22Rv1 (cell line): ENCODE data around the gene ABCA13.

Experiments used
- CTCF ChIP-seq: fragments of 450-650 bp; IDR thresholded peaks from 2 replicates; pipeline ENCODE4 v1.5.1; 2017; ENCODE audit warnings: mild to moderate bottlenecking
- ZFX ChIP-seq: fragments of 450-650 bp; IDR thresholded peaks from 2 replicates; pipeline ENCODE4 v1.6.1; 2017; ENCODE audit warnings: antibody characterized with exemption, borderline replicate concordance

- TF ChIP-seq CTCF (no peak), ZFX (no peak)
These were observed 145.5 kb downstream of the ABCA13 start for GRCh38 chr7:48316768-48317167.
